ENCODE results near the gene MICAL2.

- TF ChIP-seq PATZ1 (CRISPR knock-in tag; IDR thresholded peaks at IDR 0.05; ENCODE audit: borderline replicate concordance) (no peak), OSR1 (CRISPR knock-in tag; IDR thresholded peaks at IDR 0.05) (no peak), ZNF565 (CRISPR knock-in tag; conservative IDR thresholded peaks at IDR 0.05; ENCODE audit: low read depth) (no peak), ZFP3 (CRISPR knock-in tag; IDR thresholded peaks at IDR 0.05) (no peak), TCF4 (CRISPR knock-in tag; IDR thresholded peaks at IDR 0.05; ENCODE audit: borderline replicate concordance) (no peak), ESRRG (CRISPR knock-in tag; IDR thresholded peaks at IDR 0.05) (no peak), POU6F1 (CRISPR knock-in tag; IDR thresholded peaks at IDR 0.05; ENCODE audit: borderline replicate concordance, low read depth) (no peak), SNAI2 (CRISPR knock-in tag; IDR thresholded peaks at IDR 0.05) (no peak)
- TF ChIP-seq, protein P1, sequence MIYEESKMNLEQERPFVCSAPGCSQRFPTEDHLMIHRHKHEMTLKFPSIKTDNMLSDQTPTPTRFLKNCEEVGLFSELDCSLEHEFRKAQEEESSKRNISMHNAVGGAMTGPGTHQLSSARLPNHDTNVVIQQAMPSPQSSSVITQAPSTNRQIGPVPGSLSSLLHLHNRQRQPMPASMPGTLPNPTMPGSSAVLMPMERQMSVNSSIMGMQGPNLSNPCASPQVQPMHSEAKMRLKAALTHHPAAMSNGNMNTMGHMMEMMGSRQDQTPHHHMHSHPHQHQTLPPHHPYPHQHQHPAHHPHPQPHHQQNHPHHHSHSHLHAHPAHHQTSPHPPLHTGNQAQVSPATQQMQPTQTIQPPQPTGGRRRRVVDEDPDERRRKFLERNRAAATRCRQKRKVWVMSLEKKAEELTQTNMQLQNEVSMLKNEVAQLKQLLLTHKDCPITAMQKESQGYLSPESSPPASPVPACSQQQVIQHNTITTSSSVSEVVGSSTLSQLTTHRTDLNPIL (CRISPR knock-in tag; IDR thresholded peaks at IDR 0.05; ENCODE audit: low read depth) = no peak
These were observed 47.1 kb upstream of the MICAL2 start for GRCh38 chr11:12063251-12063650.
